Jurkat, Clone E6-1 (cell line): ENCODE results near the gene RABL3.
"Not testable (repeated sequence)": the region's sequence is repeated elsewhere in the genome, so short reads cannot be mapped to it uniquely, and the experiment has no call there.

Experiments used
- DNase-seq: peaks from one replicate; pipeline ENCODE4 v3.0.0-alpha.2; 2011; ENCODE audit warnings: low read depth, low spot score
- H3K4me3 ChIP-seq: 2 replicates; pipeline ENCODE4 v1.5.1; 2011; ENCODE audit warnings: mild to moderate bottlenecking, low read length, control low read depth, moderate library complexity

Gene RABL3

DNA sequence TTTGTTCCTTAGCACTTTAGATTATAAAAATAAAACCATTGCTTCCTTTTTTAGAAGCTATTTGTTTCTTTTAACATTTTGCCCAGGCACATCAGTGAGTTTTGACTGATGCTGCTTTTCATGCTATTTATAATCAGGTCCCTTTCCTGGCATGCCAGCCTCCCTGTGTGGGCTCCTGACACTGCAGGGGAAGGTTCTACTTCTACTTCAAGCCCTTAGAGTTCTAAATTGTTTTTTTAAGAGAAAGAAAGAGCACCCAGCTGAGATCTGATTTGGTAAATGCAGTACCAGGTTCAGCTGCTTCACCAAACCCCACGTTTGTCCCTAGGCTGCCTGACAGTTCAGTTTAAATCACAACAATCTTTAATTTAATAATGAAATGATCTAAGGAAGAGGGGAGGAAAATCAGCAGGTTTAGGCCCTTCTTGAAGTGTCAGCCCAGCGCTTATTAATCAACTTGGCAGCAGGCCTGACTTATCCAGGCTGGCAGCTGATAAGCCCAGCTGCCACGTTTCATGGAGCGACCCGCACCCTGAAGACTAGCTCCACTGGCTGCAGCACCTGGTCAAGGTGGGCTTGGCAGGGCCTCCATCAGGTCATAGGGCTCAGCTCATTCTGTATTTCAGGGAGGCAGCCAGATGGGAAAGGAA, 89.3 kb downstream of the RABL3 start:
- DNase-seq, result no peak
- no peak overlapping the region for H3K4me3 ChIP-seq

DNA sequence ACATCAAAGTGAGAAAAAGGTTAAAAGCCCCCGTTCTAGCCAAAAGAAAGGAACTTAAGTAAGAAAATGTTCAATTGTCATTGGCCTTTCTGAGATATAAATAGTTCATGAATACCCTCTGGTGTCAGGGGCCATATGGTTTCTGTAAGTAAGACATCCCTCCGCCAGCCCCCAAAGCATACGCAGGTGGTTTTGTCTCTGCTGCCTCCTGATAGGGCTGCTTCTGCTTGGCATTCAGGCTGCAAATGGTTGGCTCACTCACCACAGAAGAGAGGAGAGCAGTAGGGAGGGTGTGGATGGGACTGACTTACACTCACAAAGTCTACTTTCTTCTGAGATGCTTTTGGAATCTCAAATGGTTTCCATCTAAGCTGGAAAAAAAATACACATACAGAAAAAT, 90.0 kb downstream of the RABL3 start:
- no peak for DNase-seq
- no peak overlapping the region for H3K4me3 ChIP-seq

DNA sequence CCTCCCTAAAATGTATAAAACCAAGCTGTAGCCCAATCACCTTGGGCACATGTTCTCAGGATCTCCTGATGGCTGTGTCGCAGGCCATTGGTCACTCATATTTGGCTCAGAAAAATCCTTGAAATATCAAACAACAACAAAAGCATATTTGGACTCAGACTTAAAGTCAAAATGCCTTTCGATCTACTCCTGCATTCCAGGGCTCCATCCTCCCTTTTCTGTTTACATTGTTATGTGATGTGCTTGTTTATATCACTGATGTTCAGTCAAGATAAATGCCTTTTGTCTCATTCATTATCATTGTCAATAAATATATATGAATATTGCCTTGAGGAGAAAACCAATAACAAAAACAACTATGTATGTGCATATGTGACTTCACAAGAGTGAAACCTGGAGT, 92.0 kb downstream of the RABL3 start:
- DNase-seq, result no peak
- no peak overlapping the region for H3K4me3 ChIP-seq

DNA sequence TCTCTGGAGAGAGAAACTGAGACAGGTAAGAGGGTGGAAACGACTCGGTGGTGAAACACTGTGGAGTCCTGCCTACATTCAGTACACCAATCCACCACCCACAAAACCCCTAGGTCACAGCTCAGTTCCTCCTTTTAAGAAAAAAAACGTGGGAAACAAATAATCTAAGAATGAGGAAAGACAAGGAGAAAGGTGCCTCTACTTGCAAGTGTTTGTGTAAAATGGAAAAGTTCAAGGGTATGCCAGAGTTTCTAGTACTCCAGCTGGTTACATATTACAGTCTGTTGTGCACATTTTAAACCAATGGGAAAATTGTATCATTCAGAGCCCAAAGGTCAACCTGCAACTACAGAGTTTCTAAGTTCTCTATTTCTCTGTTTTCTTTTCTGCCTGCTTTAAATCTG, 92.5 kb downstream of the RABL3 start:
- H3K4me3 ChIP-seq, result no peak overlapping the region
- DNase-seq, result no peak

DNA sequence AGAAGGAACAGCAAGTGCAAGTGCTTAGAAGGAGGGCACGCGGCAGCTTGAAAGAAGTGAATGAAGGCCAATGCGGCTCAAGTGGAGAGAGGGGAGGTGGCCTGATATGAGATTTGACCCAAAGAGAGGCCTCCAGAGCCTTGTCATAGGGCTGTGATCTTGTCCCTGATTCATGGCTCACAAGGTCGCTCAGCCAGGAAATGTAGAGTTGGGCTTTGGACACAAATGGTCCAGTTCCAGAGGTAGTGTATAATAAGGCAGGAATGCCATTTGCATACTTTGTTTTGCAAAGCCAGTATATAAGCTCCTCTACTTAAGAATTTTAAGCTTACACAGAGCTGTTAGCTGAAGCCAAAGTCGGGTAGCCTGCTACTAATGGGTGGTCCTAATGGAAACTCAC, 94.0 kb downstream of the RABL3 start:
- no peak for DNase-seq
- no peak overlapping the region for H3K4me3 ChIP-seq

DNA sequence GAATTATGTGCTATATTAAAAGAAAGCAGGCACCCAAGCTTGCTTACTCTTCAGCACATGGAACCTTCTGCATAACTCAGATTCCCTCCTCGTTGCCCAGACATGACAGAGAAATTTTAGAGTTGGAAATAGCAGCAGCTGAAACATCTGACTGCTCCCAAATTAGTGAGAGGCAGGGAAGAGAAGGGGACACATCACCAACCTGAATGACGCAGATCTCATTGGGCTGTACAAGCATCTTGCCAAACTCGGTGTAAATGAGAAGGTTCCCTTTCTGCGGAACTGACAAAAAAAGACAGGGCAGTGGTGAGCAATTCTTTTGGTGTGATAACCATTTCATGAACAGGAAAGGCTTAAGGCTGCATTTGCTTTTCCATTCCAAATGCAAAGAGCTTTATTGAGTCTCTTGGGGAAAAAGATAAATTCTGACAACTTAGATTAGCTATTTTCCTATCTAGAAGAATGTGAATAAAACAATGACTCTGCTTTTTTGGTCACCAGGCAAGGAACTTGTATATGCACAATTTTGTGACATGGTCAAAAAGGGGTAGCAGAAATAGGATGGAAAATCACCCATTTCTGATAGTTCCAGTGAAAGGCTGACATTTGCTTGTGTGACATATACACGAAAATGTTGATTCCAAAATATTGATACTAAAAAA, 95.4 kb downstream of the RABL3 start:
- H3K4me3 ChIP-seq, result no peak overlapping the region
- DNase-seq, result no peak

DNA sequence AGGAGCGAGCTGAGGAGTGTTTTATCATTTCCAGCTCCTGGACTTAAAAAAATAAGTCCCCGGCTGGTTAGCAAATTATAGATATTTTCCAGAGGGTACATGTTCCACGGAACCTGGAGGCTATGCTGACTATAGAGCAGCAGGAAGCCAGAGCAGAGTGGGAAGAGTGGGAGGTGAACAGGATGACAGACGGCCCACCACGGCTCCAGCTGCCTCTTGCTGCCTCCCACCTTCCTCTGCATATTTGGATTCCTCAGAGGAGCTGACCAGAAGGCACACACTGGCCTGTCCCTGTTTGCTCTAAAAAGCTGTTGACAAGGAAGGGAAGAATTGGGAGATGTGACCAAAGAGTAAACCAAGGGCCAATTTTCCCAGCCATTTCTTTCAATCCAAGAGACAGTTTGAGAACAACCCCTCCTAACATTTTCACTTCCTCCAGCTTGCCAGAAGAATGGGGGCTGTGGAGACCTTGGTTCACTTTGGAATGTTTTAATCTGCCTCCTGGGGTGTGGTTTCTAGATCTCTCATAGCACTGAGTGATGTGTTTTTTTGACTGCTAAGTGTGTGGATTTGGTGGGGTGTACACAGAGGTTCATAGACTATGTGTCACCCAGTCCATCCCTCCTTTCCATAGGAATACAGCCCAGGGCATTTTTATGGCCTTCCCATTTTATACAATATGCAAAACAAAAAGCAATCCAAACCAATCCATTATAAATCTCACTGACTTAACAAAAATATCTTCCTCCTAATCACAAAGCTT, 97.1 kb downstream of the RABL3 start:
- H3K4me3 ChIP-seq, result no peak overlapping the region
- no peak for DNase-seq

DNA sequence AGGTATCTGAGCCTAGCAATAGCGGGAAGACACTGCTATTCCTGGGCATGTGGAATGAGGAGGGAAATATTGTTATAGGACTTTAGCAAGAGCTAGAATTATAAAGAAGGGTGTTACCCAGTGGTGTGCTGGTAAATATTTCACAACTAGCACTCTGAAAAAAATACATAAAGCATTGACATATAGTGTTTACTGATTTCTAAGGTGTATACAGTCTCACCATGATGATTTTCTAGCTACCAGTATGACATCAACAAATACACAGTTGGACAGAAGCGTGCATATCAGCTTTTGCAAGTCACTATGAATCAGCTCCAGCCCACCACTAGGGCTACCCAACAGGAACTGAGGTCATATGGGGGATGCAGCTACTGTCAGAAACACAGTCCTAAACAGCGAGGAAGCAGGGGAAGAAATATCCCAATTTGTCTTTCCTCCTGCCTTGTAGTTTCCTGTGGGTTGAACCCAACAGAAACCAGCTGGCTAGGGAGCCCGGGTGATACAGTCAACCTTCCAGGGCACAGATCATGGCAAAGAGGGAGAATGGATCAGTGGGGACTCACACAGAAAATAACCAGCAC, 99.9 kb downstream of the RABL3 start:
- no peak overlapping the region for H3K4me3 ChIP-seq
- DNase-seq, result peak; percentile 22

DNA sequence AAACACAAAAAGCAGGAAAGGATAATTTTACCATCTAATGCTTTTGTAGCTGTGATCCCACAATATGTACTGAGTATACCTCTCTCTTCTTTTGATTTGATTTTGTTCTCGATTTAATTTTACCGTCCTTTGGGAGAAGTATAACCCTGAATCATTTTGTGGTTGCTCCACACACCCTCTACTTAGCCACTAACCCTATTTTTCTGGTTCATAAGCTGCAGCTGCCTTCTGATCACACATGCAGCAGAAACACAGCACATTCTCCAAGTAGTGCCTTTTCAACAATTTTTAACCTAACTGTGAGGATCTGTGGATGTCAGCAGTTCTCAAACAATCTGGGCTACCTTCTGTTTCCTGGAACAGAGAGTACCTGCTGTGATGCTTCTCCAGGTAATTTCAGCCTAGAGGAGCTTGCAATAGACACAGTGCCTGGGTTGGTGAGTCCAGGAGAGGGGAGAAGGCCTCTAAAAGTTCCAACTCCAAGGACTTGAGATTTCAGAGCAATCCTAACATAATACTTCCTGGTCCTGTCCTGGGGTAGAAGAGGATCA, 100.5 kb downstream of the RABL3 start:
- no peak overlapping the region for H3K4me3 ChIP-seq
- no peak for DNase-seq

DNA sequence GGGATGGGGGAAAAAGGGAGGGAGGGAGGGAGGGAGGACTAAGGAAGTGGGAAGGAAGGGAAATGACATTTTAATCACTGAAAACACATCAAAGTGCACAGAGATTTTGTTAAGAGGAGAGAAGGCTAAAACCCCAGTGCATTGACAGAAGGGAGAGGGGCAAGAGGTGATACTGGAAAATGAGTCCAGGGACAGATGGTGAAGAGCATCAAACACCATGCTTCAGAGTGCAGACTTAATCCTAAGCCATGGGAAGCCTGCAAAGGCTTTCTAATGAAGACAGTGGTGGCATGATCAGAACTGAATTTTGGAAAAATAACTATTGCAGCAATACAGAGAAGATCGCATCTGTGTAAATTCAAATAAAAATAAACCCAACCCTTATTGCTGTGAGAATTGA, 102.1 kb downstream of the RABL3 start:
- no peak for DNase-seq
- H3K4me3 ChIP-seq, result no peak overlapping the region

DNA sequence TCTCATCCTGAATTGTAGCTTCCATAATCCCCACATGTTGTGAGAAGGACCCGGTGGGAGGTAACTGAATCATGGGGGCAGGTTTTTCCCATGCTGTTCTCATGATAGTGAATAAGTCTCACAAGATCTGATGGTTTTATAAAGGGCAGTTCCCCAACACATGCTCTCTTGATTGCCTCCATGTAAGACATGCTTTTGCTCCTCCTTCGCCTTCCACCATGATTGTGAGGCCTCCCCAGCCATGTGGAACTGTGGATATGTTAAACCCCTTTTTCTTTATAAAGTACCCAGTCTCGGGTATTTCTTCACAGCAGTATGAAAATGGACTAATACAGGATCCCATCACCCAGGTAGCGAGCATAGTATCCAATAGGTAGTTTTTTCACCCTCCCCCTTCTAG, 103.5 kb downstream of the RABL3 start:
- DNase-seq, H3K4me3 ChIP-seq: not testable (repeated sequence)

DNA sequence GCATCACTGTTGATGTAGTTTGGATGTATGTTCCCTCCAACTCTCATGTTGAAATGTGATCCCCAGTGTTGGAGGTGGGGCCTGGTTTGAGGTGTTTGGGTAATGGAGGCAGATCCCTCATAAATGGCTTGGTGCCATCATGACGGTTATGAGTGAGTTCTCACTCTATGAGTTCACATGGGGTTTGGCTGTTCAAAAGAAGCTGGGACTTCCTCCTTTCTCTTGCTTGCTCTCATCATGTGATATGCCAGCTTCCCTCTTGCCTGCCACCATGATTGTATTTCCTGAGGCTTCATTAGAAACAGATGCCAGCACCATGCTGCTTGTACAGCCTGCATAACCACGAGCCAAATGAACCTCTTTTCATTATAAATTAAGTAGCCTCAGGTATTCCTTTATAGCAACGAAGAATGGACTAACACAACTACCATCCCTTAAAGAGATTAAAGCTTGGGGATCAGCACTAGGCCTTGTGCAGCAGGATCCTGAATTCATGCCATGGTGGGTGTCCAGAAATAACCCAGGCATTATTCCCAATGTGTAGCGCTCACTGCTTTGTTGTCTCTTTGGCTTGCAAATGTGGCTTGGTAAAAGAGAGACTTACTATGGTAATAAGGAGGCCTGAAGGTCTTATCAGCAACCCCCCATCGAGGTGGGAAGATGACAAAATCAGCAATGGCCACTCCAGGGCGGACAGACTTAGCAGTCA, 104.3 kb downstream of the RABL3 start:
- no peak for DNase-seq
- H3K4me3 ChIP-seq, result no peak overlapping the region

DNA sequence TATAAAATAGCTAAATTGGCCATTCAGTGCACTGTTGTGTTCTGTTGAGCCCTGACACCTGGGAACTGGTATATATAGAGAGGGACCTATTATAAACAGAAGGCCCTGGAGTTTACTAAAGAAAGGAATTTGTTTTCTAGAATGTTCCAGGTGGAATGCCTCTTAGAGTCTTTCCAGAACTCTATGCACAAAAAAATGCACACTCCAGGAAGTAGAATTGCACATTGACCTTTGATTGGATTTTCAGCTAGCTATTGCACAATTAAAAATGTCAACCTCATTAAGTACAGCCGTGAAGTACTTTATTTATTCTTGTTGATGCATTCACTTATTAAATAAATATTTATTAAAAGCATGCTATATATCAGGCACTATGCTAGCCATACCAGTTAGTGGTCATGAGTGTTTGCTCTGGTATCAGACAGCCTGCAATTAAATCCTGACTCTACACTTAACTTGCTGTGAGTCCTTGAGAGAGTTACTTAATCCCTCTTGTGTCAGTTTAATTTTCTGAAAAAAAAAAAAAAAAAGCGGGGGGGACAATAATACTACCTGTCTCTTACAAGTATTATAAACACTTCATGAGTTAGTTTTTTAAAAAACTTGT, 105.4 kb downstream of the RABL3 start:
- DNase-seq, result no peak
- H3K4me3 ChIP-seq, result no peak overlapping the region
